Measurements from ENCODE around the gene FRMPD1. TPM values are rescaled to one million over a fixed set of nuclear protein-coding genes. Genes with fewer than 3 reads are reported as not detected.
"Not testable (repeated sequence)": the region's sequence is repeated elsewhere in the genome, so short reads cannot be mapped to it uniquely, and the experiment has no call there.

The FRMPD1 gene
- total RNA-seq, 4 donors from 2014 or later = 0.21 TPM; not detected in 3

- intact Hi-C loops (cut with DNase I; ENCODE audit: low total_unique reads) = no loop called here
- DNase-seq = peak; percentile 26 to 34
Measured at GRCh38 chr9:37747271-37747753, 96.6 kb downstream of the FRMPD1 start.

DNA sequence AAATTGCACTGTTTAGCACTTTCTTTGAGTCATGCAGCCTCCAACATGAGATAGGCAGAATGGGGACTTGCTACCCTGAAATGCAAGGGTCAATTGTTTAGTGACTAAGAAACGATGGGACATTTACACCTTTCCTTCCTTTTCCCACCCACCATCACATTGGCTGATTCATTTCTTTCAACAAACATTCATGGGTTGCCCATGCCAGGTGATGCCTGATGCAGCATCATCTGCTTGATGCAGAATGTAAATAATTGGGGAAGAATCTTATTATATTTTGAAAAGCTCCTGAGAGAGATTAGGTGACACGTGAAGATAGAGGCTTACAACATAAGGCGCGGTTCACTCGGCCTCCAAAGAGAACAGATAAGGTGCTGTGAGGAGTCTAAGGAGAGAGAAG, 98.4 kb downstream of the FRMPD1 start:
- H3K36me3 ChIP-seq = no peaks in the 10 kb centered on the region
- H3K4me3 ChIP-seq = no peak overlapping the region
- no peak for TF ChIP-seq CTCF (IDR thresholded peaks at IDR 0.05)
- TF ChIP-seq POLR2A (IDR thresholded peaks at IDR 0.05) = no peak
- intact Hi-C loops (cut with DNase I; ENCODE audit: low total_unique reads) = no loop called here
- no peak for DNase-seq
- no peaks in the 10 kb centered on the region for H3K27me3 ChIP-seq
- no peak overlapping the region for H3K27ac ChIP-seq
- H3K4me1 ChIP-seq = no peaks in the 10 kb centered on the region
- H3K9me3 ChIP-seq = no peaks in the 10 kb centered on the region

More at GRCh38 chr9:37747271-37747753, 96.6 kb downstream of the FRMPD1 start:
- Histone ChIP-seq H3K4me3 (no peak overlapping the region), H3K4me1 (no peaks in the 10 kb centered on the region), H3K27ac (no peak overlapping the region), H3K27me3 (no peaks in the 10 kb centered on the region), H3K9me3 (no peaks in the 10 kb centered on the region), H3K36me3 (no peaks in the 10 kb centered on the region)
- TF ChIP-seq POLR2A (IDR thresholded peaks at IDR 0.05) (no peak), CTCF (IDR thresholded peaks at IDR 0.05) (peak; percentile 62 to 74 (median 68))

DNA sequence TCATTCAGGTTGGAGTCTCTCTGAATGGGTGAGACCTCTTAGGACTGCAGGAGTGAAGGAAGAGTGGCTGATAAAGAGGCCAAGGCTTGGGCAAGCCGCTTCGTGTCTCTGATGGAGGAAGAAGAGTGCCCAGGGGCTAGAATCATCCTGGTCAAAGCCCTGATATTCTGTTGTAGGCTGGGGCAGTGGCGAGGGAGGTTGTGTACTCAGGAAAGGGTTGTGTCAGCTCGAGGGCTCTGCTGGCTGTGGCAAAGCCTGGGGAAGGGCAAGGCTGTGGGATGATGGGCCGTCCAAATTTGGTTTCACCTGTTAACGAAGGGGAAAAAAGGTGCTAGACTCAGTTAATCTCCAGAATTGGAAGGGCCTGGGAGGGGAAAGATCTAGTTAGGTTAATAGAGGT, 100.4 kb downstream of the FRMPD1 start:
- DNase-seq = no peak
- Histone ChIP-seq H3K4me1 (no peaks in the 10 kb centered on the region), H3K27me3 (no peaks in the 10 kb centered on the region), H3K27ac (no peak overlapping the region), H3K36me3 (no peaks in the 10 kb centered on the region), H3K4me3 (no peak overlapping the region), H3K9me3 (no peaks in the 10 kb centered on the region)
- no peak for TF ChIP-seq POLR2A (IDR thresholded peaks at IDR 0.05)
- no peak for TF ChIP-seq CTCF (IDR thresholded peaks at IDR 0.05)
- intact Hi-C loops (cut with DNase I; ENCODE audit: low total_unique reads) = no loop called here

GRCh38 chr9:37751704-37752103, 101.0 kb downstream of the FRMPD1 start:
- H3K27ac ChIP-seq; DNase-seq; H3K36me3 ChIP-seq; intact Hi-C loops (cut with DNase I; ENCODE audit: low total_unique reads); H3K27me3 ChIP-seq; H3K9me3 ChIP-seq; H3K4me1 ChIP-seq; H3K4me3 ChIP-seq: not testable (repeated sequence)

GRCh38 chr9:37752112-37752511, 101.4 kb downstream of the FRMPD1 start:
- intact Hi-C loops (cut with DNase I; ENCODE audit: low total_unique reads); H3K27ac ChIP-seq; DNase-seq: not testable (repeated sequence)

GRCh38 chr9:37752642-37753488, 102.1 kb downstream of the FRMPD1 start:
- H3K27me3 ChIP-seq = no peaks in the 10 kb centered on the region
- TF ChIP-seq CTCF (IDR thresholded peaks at IDR 0.05) (no peak), POLR2A (IDR thresholded peaks at IDR 0.05) (no peak)
- no peak for DNase-seq
- H3K9me3 ChIP-seq = no peaks in the 10 kb centered on the region
- no peaks in the 10 kb centered on the region for H3K36me3 ChIP-seq
- H3K27ac ChIP-seq = peak overlapping the region; percentile 82 to 91
- H3K4me1 ChIP-seq = no peaks in the 10 kb centered on the region
- H3K4me3 ChIP-seq = peak overlapping the region; percentile 64 to 97
- intact Hi-C loops (cut with DNase I; ENCODE audit: low total_unique reads) = no loop called here

More at GRCh38 chr9:37752112-37752511, 101.4 kb downstream of the FRMPD1 start:
- not testable (repeated sequence) for H3K4me1 ChIP-seq, H3K36me3 ChIP-seq, H3K9me3 ChIP-seq, H3K4me3 ChIP-seq, H3K27me3 ChIP-seq
